HepG2 (cell line): ENCODE measurements around the gene NAT9. TPM values are rescaled to one million over a fixed set of nuclear protein-coding genes. Genes with fewer than 3 reads are reported as not detected.
A peak's percentile ranks its signal among the peaks of the same experiment; 100 is the strongest.

ENCODE experiments used
- KDM5B ChIP-seq: sonication (generic); formaldehyde crosslinking; IDR thresholded peaks from 2 replicates; pipeline ENCODE4 v1.4.0; 2020; ENCODE audit warnings: missing genetic modification reagents, mild to moderate bottlenecking, borderline replicate concordance
- KLF6 ChIP-seq: IDR thresholded peaks from 2 replicates; pipeline ENCODE4 v1.8.0; 2016; ENCODE audit warnings: missing biosample characterization, missing genetic modification reagents
- PRMT3 ChIP-seq: sonication (generic); formaldehyde crosslinking; IDR thresholded peaks from 2 replicates; pipeline ENCODE4 v1.8.1; 2022; ENCODE audit warnings: low read depth, mild to moderate bottlenecking, moderate library complexity, missing genetic modification reagents, borderline replicate concordance
- RFX5 ChIP-seq: IDR thresholded peaks from 2 replicates; pipeline ENCODE4 v1.6.1; 2011; ENCODE audit warnings: low read depth, low read length, improper control_type of control experiment
- ZNF124 ChIP-seq: sonication (generic); formaldehyde crosslinking; IDR thresholded peaks from 2 replicates; pipeline ENCODE4 v1.4.0; 2020; ENCODE audit warnings: missing genetic modification reagents
- ZNF331 ChIP-seq: sonication (generic); formaldehyde crosslinking; IDR thresholded peaks from 2 replicates; pipeline ENCODE4 v1.4.0; 2020; ENCODE audit warnings: missing genetic modification reagents
- ZNF556 ChIP-seq: sonication (generic); formaldehyde crosslinking; IDR thresholded peaks from 2 replicates; pipeline ENCODE4 v1.4.0; 2020; ENCODE audit warnings: mild to moderate bottlenecking, missing genetic modification reagents, borderline replicate concordance
- ZNF737 ChIP-seq: sonication (generic); formaldehyde crosslinking; IDR thresholded peaks from 2 replicates; pipeline ENCODE4 v1.5.0; 2020; ENCODE audit warnings: missing genetic modification reagents, mild to moderate bottlenecking, borderline replicate concordance
- ZNF790 ChIP-seq: sonication (generic); formaldehyde crosslinking; IDR thresholded peaks from 2 replicates; pipeline ENCODE4 v1.8.0; 2022; ENCODE audit warnings: missing genetic modification reagents, mild to moderate bottlenecking, borderline replicate concordance
- polyA plus RNA-seq, 8 experiments: library from polyadenylated mRNA; depleted of rRNA in 3 of 8; stranded (reverse) in 7 of 8; unstranded in 1 of 8; fragments of >200 nt; fragmentation: Illumina TruSeq in 4 of 8; extraction: Trizol in 4 of 8; gene quantifications; 2 replicates each; pipeline versions ENCODE4 v1.2.1 to v1.2.3, GENCODE V29; 2011 to 2016; ENCODE audit warnings: low read depth in 4 of 8, missing spikeins in 1 of 8, mixed read lengths in 1 of 8; ENCODE audit not compliant: insufficient read depth in 1 of 8
- total RNA-seq, 5 experiments: library from RNA; depleted of rRNA; stranded (reverse); fragments of >200 nt; fragmentation: Illumina TruSeq; extraction: Trizol; gene quantifications; 2 replicates each; pipeline ENCODE4 v1.2.3, GENCODE V29; 2016; ENCODE audit warnings: low read depth in 1 of 5
- TF ChIP-seq, protein P1 (sequence below): sonication (generic); formaldehyde crosslinking; IDR thresholded peaks from 2 replicates; pipeline ENCODE4 v1.4.0; 2020; ENCODE audit warnings: missing genetic modification reagents
- TF ChIP-seq, protein P2 (sequence below): sonication (generic); formaldehyde crosslinking; IDR thresholded peaks from 2 replicates; pipeline ENCODE4 v1.4.0; 2020; ENCODE audit warnings: low read depth, missing genetic modification reagents
- TF ChIP-seq, protein P3 (sequence below): sonication (generic); formaldehyde crosslinking; IDR thresholded peaks from 2 replicates; pipeline ENCODE4 v1.4.0; 2020; ENCODE audit warnings: low read depth, mild to moderate bottlenecking, missing genetic modification reagents
- TF ChIP-seq, protein P4 (sequence below): sonication (generic); formaldehyde crosslinking; IDR thresholded peaks from 2 replicates; pipeline ENCODE4 v1.4.0; 2020; ENCODE audit warnings: mild to moderate bottlenecking, missing genetic modification reagents
- TF ChIP-seq, protein P5 (sequence below): IDR thresholded peaks from 2 replicates; pipeline ENCODE4 v1.6.1; 2016; ENCODE audit warnings: low read depth

Gene NAT9
- total and polyA plus RNA-seq, 2 of the 13 experiments (the other 11 are each of a cell fraction or from before 2014, with no cell fraction given), result 39.7 to 44.2 TPM

DNA sequence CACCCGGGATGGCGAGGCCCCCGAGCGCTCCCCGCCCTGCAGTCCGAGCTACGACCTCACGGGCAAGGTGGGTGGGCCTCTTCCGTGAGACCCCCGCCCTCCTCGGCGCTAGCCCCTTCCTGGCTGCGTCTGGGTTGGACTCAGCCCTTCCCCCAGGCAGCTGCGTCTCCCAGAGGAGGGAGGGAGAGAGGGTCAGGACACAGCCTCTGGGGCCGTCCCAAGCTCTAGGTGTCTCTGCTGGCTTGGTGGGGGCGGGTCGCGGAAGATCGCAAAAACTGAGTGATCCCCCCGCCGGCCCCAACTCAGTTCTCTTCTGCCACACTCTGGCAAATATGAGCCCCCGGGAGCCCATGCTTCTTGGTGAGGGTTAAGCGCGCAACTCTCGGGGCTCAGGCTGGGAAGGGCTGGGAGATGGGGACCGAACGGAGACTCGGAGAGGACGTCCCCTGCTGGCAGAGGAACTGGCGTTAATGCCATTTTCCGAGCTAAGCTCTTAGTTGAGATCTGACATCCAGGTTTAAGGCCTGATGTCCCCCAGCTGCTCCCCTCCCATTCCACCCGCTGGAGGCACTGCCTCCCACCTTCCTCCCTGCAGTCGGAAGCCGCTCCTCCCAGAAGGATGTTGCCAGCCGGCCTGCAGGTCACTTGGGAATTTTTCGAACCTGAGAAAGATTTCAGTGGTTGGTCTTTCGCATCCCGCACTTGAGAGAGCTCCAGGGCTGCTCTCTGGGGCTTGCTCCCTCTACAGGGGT, 38.7 kb downstream of the NAT9 start (continued):
- TF ChIP-seq, protein P1, sequence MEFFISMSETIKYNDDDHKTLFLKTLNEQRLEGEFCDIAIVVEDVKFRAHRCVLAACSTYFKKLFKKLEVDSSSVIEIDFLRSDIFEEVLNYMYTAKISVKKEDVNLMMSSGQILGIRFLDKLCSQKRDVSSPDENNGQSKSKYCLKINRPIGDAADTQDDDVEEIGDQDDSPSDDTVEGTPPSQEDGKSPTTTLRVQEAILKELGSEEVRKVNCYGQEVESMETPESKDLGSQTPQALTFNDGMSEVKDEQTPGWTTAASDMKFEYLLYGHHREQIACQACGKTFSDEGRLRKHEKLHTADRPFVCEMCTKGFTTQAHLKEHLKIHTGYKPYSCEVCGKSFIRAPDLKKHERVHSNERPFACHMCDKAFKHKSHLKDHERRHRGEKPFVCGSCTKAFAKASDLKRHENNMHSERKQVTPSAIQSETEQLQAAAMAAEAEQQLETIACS (CRISPR knock-in tag), result no peak
- TF ChIP-seq, protein P2, sequence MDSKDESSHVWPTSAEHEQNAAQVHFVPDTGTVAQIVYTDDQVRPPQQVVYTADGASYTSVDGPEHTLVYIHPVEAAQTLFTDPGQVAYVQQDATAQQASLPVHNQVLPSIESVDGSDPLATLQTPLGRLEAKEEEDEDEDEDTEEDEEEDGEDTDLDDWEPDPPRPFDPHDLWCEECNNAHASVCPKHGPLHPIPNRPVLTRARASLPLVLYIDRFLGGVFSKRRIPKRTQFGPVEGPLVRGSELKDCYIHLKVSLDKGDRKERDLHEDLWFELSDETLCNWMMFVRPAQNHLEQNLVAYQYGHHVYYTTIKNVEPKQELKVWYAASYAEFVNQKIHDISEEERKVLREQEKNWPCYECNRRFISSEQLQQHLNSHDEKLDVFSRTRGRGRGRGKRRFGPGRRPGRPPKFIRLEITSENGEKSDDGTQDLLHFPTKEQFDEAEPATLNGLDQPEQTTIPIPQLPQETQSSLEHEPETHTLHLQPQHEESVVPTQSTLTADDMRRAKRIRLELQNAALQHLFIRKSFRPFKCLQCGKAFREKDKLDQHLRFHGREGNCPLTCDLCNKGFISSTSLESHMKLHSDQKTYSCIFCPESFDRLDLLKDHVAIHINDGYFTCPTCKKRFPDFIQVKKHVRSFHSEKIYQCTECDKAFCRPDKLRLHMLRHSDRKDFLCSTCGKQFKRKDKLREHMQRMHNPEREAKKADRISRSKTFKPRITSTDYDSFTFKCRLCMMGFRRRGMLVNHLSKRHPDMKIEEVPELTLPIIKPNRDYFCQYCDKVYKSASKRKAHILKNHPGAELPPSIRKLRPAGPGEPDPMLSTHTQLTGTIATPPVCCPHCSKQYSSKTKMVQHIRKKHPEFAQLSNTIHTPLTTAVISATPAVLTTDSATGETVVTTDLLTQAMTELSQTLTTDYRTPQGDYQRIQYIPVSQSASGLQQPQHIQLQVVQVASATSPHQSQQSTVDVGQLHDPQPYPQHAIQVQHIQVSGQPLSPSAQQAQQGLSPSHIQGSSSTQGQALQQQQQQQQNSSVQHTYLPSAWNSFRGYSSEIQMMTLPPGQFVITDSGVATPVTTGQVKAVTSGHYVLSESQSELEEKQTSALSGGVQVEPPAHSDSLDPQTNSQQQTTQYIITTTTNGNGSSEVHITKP (CRISPR knock-in tag), result no peak
- TF ChIP-seq, protein P3, sequence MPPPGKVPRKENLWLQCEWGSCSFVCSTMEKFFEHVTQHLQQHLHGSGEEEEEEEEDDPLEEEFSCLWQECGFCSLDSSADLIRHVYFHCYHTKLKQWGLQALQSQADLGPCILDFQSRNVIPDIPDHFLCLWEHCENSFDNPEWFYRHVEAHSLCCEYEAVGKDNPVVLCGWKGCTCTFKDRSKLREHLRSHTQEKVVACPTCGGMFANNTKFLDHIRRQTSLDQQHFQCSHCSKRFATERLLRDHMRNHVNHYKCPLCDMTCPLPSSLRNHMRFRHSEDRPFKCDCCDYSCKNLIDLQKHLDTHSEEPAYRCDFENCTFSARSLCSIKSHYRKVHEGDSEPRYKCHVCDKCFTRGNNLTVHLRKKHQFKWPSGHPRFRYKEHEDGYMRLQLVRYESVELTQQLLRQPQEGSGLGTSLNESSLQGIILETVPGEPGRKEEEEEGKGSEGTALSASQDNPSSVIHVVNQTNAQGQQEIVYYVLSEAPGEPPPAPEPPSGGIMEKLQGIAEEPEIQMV, result no peak
- TF ChIP-seq PRMT3, result no peak
- peak; percentile 72; the same call in 1 of the 2 replicates for TF ChIP-seq ZNF790 (CRISPR knock-in tag)
- TF ChIP-seq ZNF556, result no peak
- TF ChIP-seq ZNF737 (CRISPR knock-in tag), result no peak
- TF ChIP-seq ZNF124 (CRISPR knock-in tag), result 0 out of 2 replicates have a peak, but pooled peaks have one; percentile 61
- TF ChIP-seq, protein P4, sequence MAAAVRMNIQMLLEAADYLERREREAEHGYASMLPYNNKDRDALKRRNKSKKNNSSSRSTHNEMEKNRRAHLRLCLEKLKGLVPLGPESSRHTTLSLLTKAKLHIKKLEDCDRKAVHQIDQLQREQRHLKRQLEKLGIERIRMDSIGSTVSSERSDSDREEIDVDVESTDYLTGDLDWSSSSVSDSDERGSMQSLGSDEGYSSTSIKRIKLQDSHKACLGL, result no peak; the same call in 1 of the 2 replicates
- TF ChIP-seq, protein P5, sequence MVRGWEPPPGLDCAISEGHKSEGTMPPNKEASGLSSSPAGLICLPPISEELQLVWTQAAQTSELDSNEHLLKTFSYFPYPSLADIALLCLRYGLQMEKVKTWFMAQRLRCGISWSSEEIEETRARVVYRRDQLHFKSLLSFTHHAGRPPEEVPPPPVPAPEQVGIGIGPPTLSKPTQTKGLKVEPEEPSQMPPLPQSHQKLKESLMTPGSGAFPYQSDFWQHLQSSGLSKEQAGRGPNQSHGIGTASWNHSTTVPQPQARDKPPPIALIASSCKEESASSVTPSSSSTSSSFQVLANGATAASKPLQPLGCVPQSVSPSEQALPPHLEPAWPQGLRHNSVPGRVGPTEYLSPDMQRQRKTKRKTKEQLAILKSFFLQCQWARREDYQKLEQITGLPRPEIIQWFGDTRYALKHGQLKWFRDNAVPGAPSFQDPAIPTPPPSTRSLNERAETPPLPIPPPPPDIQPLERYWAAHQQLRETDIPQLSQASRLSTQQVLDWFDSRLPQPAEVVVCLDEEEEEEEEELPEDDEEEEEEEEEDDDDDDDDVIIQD (CRISPR knock-in tag), result no peak
- 0 out of 2 replicates have a peak, but pooled peaks have one; percentile 17 for TF ChIP-seq ZNF331 (CRISPR knock-in tag)
- no peak; the same call in 1 of the 2 replicates for TF ChIP-seq KDM5B (CRISPR knock-in tag)
- TF ChIP-seq RFX5, result no peak
- TF ChIP-seq KLF6 (CRISPR knock-in tag), result no peak
